ENCODE data around the gene MED10. TPM values are rescaled to one million over a fixed set of nuclear protein-coding genes. Genes with fewer than 3 reads are reported as not detected.

MED10 gene
- total RNA-seq, 2 experiments from 2014 or later, result 48.5 to 48.8 TPM

- no peak for ATAC-seq
- Mint-ChIP-seq H3K9me3 (no peaks in the 10 kb centered on the region), H3K27me3 (no peaks in the 10 kb centered on the region), H3K4me1 (ENCODE audit: low read depth) (peaks cover 15% of the 10 kb centered on the region), H3K27ac (no peak overlapping the region), H3K36me3 (ENCODE audit: low read depth) (peaks cover 10% of the 10 kb centered on the region), H3K4me3 (no peak overlapping the region)
- ChIA-PET POLR2A (no interaction called here), CTCF (interaction anchor here (1.6 kb wide), 1 partner anchor 9 kb away, joined by 3 read pairs; no protein-coding TSS in a partner anchor)
- TF ChIP-seq, protein P1, sequence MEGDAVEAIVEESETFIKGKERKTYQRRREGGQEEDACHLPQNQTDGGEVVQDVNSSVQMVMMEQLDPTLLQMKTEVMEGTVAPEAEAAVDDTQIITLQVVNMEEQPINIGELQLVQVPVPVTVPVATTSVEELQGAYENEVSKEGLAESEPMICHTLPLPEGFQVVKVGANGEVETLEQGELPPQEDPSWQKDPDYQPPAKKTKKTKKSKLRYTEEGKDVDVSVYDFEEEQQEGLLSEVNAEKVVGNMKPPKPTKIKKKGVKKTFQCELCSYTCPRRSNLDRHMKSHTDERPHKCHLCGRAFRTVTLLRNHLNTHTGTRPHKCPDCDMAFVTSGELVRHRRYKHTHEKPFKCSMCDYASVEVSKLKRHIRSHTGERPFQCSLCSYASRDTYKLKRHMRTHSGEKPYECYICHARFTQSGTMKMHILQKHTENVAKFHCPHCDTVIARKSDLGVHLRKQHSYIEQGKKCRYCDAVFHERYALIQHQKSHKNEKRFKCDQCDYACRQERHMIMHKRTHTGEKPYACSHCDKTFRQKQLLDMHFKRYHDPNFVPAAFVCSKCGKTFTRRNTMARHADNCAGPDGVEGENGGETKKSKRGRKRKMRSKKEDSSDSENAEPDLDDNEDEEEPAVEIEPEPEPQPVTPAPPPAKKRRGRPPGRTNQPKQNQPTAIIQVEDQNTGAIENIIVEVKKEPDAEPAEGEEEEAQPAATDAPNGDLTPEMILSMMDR (IDR thresholded peaks at IDR 0.05), result no peak
- intact Hi-C loops (cut with micrococcal nuclease), result no loop called here
- no peak for DNase-seq
Observed at GRCh38 chr5:6356578-6357164, 21.7 kb downstream of the MED10 start.

DNA sequence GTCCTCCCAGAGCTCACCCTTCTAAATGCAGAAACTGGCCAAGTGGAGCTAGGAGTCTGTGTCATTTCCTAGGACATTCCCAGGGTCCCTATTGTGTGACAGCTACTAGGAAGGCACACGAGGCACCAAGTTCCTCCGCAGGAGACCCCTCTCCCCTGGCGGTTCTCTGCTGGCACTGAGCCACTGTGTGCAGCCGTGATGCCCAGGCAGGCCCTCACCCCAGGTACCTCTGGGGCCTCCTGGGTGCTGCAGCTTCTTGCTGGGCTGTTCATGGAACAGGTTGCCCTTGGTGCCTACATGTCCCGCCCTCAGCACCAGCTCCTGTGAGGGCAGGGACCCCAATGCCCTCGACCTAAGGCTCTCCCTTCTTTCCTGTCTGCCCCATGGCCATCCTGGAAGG, 23.1 kb downstream of the MED10 start:
- H3K27ac Mint-ChIP-seq, result no peak overlapping the region
- CTCF ChIA-PET, result no interaction called here
- no peaks in the 10 kb centered on the region for H3K9me3 Mint-ChIP-seq
- H3K36me3 Mint-ChIP-seq (ENCODE audit: low read depth), result peaks cover 6% of the 10 kb centered on the region
- ATAC-seq, result no peak
- TF ChIP-seq, protein P1 (IDR thresholded peaks at IDR 0.05), result no peak
- H3K4me1 Mint-ChIP-seq (ENCODE audit: low read depth), result peaks cover 13% of the 10 kb centered on the region
- no peak for DNase-seq
- POLR2A ChIA-PET, result no interaction called here
- no peaks in the 10 kb centered on the region for H3K27me3 Mint-ChIP-seq
- intact Hi-C loops (cut with micrococcal nuclease), result no loop called here
- H3K4me3 Mint-ChIP-seq, result no peak overlapping the region

GRCh38 chr5:6354848-6355247, 23.5 kb downstream of the MED10 start:
- Mint-ChIP-seq H3K4me1 (ENCODE audit: low read depth) (peaks cover 8% of the 10 kb centered on the region), H3K27ac (no peak overlapping the region), H3K4me3 (no peak overlapping the region), H3K36me3 (ENCODE audit: low read depth) (peaks cover 5% of the 10 kb centered on the region), H3K9me3 (no peaks in the 10 kb centered on the region), H3K27me3 (no peaks in the 10 kb centered on the region)
- ATAC-seq (no peak), DNase-seq (no peak)
- POLR2A ChIA-PET, result no interaction called here
- intact Hi-C loops (cut with micrococcal nuclease), result no loop called here
- TF ChIP-seq, protein P1 (IDR thresholded peaks at IDR 0.05), result no peak
- CTCF ChIA-PET, result no interaction called here

GRCh38 chr5:6353602-6354302, 24.6 kb downstream of the MED10 start:
- ChIA-PET POLR2A (no interaction called here), CTCF (no interaction called here)
- ATAC-seq, result no peak
- TF ChIP-seq, protein P1 (IDR thresholded peaks at IDR 0.05), result no peak
- Mint-ChIP-seq H3K36me3 (ENCODE audit: low read depth) (peaks cover 5% of the 10 kb centered on the region), H3K27me3 (no peaks in the 10 kb centered on the region), H3K4me3 (no peak overlapping the region), H3K4me1 (ENCODE audit: low read depth) (peaks cover 3% of the 10 kb centered on the region), H3K27ac (no peak overlapping the region), H3K9me3 (no peaks in the 10 kb centered on the region)
- intact Hi-C loops (cut with micrococcal nuclease), result no loop called here
- no peak for DNase-seq

GRCh38 chr5:6350277-6351090, 27.9 kb downstream of the MED10 start:
- H3K4me3 Mint-ChIP-seq, result no peak overlapping the region
- no peak for ATAC-seq
- intact Hi-C loops (cut with micrococcal nuclease), result no loop called here
- no peak for DNase-seq
- ChIA-PET POLR2A (interaction anchor here (0.7 kb wide), 1 partner anchor 274 kb away, joined by 3 read pairs; no protein-coding TSS in a partner anchor), CTCF (no interaction called here)
- H3K4me1 Mint-ChIP-seq (ENCODE audit: low read depth), result peaks cover 3% of the 10 kb centered on the region
- no peaks in the 10 kb centered on the region for H3K9me3 Mint-ChIP-seq
- H3K27me3 Mint-ChIP-seq, result no peaks in the 10 kb centered on the region
- TF ChIP-seq, protein P1 (IDR thresholded peaks at IDR 0.05), result no peak
- no peaks in the 10 kb centered on the region for H3K36me3 Mint-ChIP-seq (ENCODE audit: low read depth)
- H3K27ac Mint-ChIP-seq, result no peak overlapping the region
